Measurements from ENCODE around the gene CALCOCO1. TPM values are rescaled to one million over a fixed set of nuclear protein-coding genes. Genes with fewer than 3 reads are reported as not detected.

CALCOCO1 gene
- total and polyA plus RNA-seq, 10 of the 15 experiments (the other 5 are each of a cell fraction or from before 2014, with no cell fraction given): 2.8 to 55.9 (median 13.7) TPM

- TF ChIP-seq PRDM15 (CRISPR knock-in tag; IDR thresholded peaks at IDR 0.05): no peak
- TF ChIP-seq HDGF (IDR thresholded peaks at IDR 0.05): no peak
- TF ChIP-seq SUPT20H (IDR thresholded peaks at IDR 0.05; ENCODE audit: borderline replicate concordance, control insufficient read depth, low read depth, low read length): no peak
- no peak for TF ChIP-seq BHLHE40 (IDR thresholded peaks at IDR 0.05; ENCODE audit: borderline replicate concordance in 1 of 2, low read depth in 2 of 2, low read length in 1 of 2)
These were observed 12.9 kb upstream of the CALCOCO1 start (continued) for GRCh38 chr12:53740130-53740491.

DNA sequence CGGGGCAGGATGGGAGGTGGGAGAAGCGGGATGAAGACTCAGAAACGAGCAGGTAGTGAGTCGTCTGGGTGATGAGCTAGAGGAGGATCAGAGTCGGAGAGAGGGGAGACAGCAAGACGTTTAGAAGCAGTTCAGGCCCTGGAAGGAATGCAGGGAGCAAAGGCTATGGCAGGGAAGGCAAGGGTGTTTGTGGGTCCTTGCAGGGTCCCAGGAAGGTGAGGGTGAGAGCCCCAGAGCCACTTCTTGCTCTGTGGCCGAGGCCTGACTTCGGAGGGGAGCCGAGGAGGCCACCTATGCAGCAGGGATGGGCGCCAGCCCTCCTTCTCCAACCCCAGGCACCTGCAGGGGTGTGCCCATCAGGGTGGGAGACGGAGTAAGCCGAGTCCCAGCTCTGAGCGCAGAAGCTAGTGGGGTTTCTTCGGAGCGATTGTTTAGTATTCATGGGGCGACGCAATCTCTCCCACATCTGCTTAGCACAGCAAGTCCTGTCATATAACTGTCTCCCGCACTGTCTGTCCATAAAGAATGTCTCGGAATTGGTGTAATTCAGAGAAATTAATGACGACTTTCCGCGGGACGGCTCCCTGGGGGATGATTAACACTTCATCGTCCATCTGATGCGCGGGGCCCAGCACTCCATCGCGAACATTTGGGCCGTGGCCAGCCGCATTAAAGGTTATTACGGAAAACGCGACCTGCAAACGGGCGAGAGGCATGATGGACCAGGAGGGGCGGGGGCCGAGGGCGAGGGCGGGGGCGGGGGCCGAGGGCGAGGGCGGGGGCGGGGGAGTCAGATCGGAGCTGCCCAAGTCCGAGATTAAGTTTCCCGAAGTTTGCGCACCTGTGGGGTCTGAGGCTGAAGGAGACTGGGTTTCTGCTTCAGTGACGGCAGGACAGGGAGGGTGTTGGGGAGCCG is 12.2 kb upstream of the CALCOCO1 start:
- Histone ChIP-seq H2AFZ (ENCODE audit: control insufficient read depth, low read depth, low read length) (no peak overlapping the region), H3K9ac (ENCODE audit: control insufficient read depth, insufficient read depth, low read length) (no peak overlapping the region), H4K20me1 (ENCODE audit: control insufficient read depth, insufficient read depth) (no peaks in the 10 kb centered on the region), H3K4me3 (no peak overlapping the region), H3K36me3 (ENCODE audit: control insufficient read depth in 2 of 2, insufficient read depth in 2 of 2, low read length in 1 of 2) (no peaks in the 10 kb centered on the region), H3K79me2 (ENCODE audit: control insufficient read depth, insufficient read depth, low read length) (no peaks in the 10 kb centered on the region), H3K27me3 (replicated peaks in 1 of 2; ENCODE audit: control insufficient read depth in 2 of 2, insufficient read depth in 2 of 2, low read length in 1 of 2) (peaks cover 18 to 37% of the 10 kb centered on the region in 2 experiments), H3K4me2 (ENCODE audit: control insufficient read depth, insufficient read depth) (no peak overlapping the region), H3K4me1 (ENCODE audit: control insufficient read depth, insufficient read depth, low read length) (peaks cover 4% of the 10 kb centered on the region), H3K9me3 (replicated peaks; ENCODE audit: control insufficient read depth, insufficient read depth, low read length) (no peaks in the 10 kb centered on the region), H3K27ac (ENCODE audit: control insufficient read depth, insufficient read depth) (no peak overlapping the region)
- SMC1A ChIA-PET (ENCODE audit: uncharacterized antibody, unreplicated experiment): interaction anchor here (1.0 to 9.8 kb wide), 4 partner anchors 9 to 196 kb away, joined by 3 to 128 read pairs (median 4); partner anchors contain the start of gene CALCOCO1
- intact Hi-C loops (cut with micrococcal nuclease; ENCODE audit: unreplicated experiment) (no loop called here), in situ Hi-C loops (cut with MboI) (loop anchor here (5.0 kb wide), 2 partner anchors 37 to 197 kb away; no protein-coding TSS in a partner anchor)
- WGBS (ENCODE audit: insufficient coverage, insufficient replicate concordance, low lambda C conversion rate, missing lambda C conversion rate): 13% methylated on average over 40 of the region's 50 CpGs
- CTCF ChIA-PET: interaction anchor here (0.6 to 10.2 kb wide), 9 partner anchors 10 to 196 kb away, joined by 3 to 459 read pairs (median 6); partner anchors contain the start of gene CALCOCO1
- POLR2A ChIA-PET: interaction anchor here (0.9 to 1.6 kb wide), 2 partner anchors 11 kb away, joined by 5 to 8 read pairs; no protein-coding TSS in a partner anchor
- no peak for ATAC-seq
- no TSS peak for BruUV-seq (replicated peaks)
- no peak for DNase-seq (ENCODE audit: low read depth, low spot score)
- RAD21 ChIA-PET (ENCODE audit: unreplicated experiment): interaction anchor here (1.0 to 1.1 kb wide), 3 partner anchors 13 to 196 kb away, joined by 4 to 5 read pairs (median 4); no protein-coding TSS in a partner anchor
- no peak for FAIRE-seq
- TF ChIP-seq JUNB (IDR thresholded peaks at IDR 0.05) (no peak), ASH2L (IDR thresholded peaks at IDR 0.05; ENCODE audit: borderline replicate concordance, low read depth) (no peak), CHD2 (IDR thresholded peaks at IDR 0.05; ENCODE audit: borderline replicate concordance, low read depth, low read length) (no peak), PRDM15 (CRISPR knock-in tag; IDR thresholded peaks at IDR 0.05) (no peak)
- TF ChIP-seq, protein P1, sequence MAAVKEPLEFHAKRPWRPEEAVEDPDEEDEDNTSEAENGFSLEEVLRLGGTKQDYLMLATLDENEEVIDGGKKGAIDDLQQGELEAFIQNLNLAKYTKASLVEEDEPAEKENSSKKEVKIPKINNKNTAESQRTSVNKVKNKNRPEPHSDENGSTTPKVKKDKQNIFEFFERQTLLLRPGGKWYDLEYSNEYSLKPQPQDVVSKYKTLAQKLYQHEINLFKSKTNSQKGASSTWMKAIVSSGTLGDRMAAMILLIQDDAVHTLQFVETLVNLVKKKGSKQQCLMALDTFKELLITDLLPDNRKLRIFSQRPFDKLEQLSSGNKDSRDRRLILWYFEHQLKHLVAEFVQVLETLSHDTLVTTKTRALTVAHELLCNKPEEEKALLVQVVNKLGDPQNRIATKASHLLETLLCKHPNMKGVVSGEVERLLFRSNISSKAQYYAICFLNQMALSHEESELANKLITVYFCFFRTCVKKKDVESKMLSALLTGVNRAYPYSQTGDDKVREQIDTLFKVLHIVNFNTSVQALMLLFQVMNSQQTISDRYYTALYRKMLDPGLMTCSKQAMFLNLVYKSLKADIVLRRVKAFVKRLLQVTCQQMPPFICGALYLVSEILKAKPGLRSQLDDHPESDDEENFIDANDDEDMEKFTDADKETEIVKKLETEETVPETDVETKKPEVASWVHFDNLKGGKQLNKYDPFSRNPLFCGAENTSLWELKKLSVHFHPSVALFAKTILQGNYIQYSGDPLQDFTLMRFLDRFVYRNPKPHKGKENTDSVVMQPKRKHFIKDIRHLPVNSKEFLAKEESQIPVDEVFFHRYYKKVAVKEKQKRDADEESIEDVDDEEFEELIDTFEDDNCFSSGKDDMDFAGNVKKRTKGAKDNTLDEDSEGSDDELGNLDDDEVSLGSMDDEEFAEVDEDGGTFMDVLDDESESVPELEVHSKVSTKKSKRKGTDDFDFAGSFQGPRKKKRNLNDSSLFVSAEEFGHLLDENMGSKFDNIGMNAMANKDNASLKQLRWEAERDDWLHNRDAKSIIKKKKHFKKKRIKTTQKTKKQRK (IDR thresholded peaks at IDR 0.05; ENCODE audit: low read depth, low read length): no peak

Measured in GM12878 (cell line).